GM21447 (cell line): ENCODE data around the gene CNTNAP5.

Source experiments
- ATAC-seq: cut with Tn5 transposase; IDR thresholded peaks from one replicate; pipeline ENCODE4 v1.9.1; 2021; ENCODE audit not compliant: unreplicated experiment

CNTNAP5 gene

DNA sequence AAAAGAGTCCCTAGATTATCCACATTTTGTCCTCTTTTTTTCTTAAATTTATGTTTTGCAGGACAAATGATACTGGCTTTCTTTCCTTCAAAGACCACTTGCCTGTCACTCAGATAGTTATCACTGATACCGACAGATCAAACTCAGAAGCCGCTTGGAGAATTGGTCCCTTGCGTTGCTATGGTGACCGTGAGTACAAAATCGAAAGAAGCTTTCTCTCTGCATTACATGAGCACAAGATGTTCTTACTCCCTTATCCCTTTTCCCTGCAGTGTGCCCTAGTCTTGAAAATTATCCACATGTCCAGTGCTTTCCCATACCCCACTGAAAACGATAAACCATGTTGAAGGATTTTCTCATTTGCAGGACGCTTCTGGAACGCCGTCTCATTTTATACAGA lies 738.5 kb downstream of the CNTNAP5 start:
- no peak for ATAC-seq

DNA sequence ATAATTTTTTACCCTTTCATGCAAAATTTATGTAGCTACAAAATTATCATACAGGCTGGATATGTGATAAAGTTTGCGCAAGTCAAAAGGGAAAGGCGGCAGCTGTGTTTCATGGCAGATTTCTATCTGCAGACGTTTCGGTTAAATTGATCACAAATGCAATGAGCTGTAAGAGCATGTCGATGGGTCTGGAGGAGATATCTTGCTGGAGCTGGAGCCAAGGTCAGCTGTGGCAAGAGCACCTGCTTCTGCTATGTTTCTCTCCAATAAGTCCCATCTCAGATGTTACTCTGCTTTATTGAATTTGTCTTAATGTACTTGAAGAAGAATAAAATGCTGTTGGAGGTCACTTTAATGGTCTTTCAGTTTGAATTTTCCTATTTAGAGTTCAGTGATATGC lies 749.7 kb downstream of the CNTNAP5 start:
- ATAC-seq: no peak

DNA sequence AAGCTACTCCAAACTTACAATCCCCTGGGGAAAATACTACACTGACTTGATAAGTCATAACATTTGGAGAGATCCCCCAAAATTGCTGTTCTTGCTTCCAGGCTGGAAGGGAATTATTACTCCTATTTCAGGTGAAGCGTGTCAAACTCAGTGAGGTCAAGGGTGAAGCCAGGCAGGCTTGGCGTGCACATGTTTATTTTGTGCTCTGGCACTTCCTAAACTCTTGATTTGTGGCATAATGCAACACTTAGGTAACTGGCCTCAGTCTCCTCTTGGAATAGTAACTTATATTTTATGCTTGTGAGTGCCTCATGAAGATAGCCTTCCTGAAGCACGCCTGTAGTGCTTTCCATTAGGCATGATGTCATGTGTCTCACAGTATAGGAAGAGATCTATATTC lies 751.2 kb downstream of the CNTNAP5 start:
- no peak for ATAC-seq

DNA sequence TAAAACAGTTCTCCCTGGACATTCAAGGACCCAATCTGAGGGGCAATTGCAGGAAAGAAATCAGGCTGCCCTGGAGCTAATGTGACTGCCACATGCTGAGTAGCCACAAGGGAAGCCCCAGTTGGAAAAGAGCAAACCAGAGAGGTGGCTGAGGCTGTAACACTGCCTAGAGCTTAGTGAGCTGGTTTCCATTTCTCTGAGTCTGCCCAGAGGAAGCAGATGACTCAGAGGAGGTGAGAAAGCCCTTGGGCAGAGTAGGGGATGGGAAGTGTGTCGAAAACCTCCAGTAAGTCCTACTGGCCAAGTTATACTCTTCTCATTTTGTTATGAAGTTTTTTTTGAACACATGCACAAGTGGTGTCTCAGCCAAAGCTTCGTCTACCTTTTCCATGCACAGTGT lies 753.0 kb downstream of the CNTNAP5 start:
- no peak for ATAC-seq

DNA sequence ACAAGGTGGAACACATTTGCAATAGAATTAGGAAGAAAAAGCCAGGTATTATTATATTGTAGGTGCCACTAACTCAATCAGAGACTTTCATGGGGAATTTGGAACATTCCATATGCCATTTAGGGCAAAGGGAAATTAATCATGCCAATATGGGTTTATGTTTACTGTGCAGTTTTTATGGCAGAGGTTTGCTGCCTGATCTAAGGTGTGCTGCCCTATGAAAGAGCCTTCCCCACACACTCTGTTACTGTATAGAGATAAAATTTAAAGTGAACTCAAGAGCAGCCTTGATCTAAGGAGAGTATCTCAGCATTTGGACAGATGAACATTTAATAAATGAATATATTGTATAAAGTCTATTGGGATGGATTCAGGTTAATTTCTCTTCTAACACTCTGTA lies 771.6 kb downstream of the CNTNAP5 start:
- ATAC-seq: no peak

DNA sequence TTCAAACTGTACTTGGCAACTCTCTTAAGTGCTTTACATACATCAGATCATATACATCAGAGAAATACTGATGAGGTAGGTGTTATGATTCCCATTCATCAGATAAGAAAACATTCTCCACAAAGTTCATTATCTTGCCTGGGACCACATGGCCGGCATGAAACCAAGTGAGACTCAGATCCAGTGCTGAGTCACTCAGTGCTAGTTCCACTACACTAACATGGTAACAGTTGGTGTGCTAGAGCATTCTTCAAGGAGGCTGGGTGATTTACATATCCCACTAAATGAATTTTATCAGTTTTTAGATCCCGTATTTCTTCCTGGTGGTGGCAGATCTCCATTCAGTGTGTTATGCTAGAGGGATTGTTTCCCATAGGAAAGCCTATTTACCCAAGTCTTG lies 772.0 kb downstream of the CNTNAP5 start:
- ATAC-seq: no peak

DNA sequence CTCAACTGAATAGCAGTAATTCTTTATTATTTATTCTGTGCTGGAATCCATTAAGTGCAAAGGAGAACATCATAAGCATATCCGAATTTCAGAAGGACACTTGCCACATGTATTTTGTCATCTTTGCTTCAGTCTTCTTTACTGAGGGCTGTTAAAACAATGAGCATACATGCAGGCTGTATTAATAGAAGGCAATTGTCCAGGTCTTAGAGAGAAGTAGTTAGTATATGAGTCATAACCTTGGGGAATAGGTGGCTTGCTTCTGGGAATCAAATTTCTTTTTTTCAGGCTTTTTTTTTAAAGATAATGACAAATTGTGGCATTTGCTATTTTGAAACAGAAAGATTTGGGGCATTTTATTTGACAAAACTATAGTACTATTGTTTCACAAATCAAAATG lies 773.5 kb downstream of the CNTNAP5 start:
- ATAC-seq: no peak

DNA sequence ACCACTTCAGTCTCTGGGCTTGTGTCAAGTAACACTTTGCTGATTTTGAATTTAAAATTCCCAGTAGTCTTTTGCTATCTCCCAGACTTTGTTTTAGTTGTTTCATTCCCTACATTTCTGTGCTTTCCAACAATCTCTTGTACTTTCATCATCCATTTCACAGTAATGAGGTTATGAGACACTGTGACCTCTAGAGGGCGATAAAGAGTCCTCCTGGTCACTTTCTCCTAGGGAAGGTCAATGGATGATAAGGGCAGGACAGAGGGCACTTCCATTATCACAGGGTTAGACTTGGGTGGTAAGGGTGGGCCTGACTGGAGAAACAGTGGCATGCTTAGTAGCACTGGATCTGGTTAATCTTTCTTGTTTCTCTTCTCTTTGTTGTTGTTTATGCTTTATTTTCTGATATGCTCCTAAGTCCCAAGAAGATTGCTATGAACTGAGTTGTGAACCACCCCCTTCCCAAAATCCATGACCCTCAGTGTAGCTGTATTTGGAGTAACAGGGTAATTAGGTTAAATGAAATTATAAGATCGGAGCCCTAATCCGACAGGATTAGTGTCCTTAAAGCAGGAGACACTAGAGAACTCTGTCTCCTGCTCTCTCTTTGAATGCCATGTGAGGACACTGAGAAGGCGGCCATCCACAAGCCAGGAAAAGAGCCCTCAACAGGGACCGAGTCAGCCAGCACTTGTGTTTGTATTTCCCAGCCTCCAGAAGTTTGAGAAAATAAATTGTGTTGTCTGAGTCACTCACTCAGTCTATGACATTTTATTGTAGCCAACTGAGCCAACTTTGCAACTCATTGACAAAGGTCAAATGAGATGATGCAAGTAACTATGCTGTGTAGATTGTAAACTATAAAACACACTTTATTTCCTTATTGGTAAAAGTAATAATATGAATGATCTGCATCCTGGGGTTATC lies 779.2 kb downstream of the CNTNAP5 start:
- no peak for ATAC-seq

DNA sequence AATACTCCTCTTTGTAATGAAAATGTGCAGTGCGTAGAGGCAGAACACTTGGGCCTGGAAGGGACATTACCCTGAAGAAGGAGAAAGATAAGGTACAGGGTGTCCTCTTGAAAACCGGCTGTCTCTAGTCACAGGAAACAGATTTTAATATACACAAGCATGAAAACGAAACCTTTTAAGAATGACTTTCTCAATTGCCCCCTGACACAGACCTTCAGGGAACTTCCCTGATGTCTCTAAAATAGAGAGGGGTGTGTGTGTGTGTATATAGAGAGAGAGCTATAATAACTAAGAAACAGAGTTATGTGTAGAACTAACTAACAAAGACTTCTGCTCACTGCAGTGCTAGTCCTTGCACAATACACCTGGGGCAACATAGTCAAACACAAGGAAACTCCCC lies 780.0 kb downstream of the CNTNAP5 start:
- no peak for ATAC-seq

DNA sequence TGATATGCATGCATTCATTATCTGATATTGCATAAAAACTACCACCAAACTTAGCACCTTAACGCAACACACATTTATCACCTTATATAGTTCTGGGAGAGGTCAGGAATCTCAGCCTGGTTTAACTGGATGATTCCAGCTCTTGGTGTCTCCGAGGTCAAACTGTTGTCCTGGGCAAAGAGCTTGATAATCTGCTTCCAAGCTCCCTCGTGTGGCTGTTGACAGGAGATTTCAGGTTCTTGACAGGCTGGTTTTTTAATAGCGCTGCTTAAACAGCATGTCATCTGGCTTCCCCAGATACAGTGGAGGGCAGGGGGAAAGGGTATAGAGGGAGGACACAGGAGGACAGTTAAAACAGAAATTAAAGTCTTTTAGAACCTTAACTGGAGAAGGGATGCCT lies 785.0 kb downstream of the CNTNAP5 start:
- ATAC-seq: no peak

DNA sequence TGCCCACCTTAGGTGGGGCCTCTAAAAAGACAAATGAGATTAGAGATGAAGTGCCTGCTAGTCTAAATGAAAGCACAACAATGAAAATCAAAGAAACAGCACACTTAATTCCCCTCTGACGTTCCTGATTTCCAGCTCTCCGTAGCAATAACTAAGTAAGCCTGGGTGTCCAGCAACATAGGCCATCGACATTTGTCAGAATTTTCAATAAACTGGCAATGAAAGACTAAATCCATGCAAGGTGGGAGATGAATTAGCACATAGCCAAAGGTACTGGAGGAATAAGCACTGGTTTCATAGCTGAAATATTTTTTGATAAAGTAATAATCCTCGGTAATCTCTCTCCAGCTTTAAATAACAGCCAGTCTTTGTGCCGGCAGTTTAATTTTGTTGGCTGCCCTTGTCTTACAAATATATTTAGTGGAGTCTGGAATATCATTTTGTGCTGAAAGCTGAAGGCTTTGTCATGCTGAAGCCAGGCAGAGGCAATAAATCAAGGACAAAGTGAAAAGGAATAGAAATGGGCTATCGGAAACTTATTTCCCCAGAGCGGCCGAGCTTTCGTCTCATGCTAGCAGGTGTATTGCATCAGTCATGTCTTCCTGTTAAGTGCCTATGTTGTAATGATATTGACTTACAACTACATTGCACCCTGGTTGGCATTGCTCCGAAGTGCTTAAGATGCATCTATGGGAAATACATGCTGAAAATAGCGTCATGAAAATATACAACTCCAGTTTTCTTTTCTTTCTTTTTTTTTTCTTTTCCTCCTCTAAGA lies 790.1 kb downstream of the CNTNAP5 start:
- no peak for ATAC-seq

DNA sequence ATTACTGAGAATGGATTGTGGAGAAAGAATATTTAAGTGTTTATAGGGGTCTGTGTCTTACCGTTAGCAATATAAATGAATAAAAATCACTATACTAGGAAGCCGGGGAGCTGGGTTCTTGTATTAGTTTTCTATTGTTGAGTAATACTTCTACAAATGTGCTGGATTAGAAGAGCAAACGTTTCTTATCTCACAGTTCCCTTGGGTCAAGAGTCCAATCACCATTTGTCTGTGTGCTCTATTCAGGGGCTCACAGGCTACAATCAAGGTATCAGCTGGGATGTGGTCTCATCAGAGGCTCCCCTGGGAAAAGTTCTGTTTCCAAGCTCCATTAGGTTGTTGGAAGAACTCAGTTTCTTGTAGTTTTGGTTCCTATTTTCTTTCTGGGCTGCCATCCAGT lies 790.9 kb downstream of the CNTNAP5 start:
- no peak for ATAC-seq

DNA sequence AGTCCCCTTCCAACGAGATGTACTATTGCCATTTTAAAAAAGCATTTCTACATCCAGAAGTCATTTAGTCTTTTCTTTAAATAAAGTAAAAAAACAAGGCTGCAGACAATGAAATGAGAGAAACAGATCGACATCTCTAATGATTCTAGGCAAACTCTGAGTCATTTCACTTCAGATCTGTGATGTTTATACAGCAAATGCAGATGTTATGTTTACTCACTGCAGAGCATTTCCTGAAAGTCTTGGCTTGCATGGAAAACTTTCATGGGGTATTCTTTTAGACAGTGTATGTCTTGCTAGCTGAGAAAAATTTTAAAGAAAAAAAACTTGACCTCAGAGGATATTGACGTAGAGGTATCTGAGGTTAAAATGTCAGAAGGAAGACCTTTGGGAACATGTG lies 797.4 kb downstream of the CNTNAP5 start:
- ATAC-seq: no peak

DNA sequence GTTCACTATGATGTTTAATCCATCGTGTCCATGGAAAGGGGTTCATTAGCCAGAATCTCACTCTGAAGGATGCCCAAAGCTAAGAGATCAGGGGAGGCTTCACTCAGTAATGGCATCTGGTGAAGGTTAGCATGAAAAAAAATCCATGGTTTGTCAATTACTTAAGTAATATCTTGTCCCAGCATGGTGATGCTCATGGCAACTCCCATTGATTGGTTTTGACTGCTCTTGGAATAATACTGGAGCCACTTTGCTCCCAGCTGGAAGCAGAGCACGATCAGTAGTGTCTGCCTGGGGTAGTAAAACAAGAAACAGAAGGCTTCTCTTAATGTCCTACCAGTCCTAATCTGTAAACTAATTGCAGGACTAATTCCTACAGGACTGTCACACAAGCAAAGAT lies 799.4 kb downstream of the CNTNAP5 start:
- no peak for ATAC-seq

DNA sequence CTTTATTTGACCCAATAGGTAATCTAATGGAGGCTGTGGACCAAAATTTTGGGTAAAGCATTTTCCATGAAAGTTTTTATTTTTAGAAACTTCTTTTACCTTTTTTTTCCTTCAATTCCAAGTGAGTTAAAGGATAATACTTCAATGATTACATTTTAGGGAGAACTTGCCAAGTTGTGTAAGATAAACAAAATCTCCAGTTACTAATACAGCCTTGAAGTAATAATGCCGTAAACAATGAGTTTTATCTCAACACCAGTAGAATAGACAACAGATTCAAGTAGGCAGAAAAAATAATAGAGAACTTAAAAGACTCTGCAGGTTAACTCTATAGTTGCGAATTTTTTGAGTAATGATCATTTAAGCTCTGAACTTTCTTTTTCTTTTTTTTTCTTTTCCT lies 807.4 kb downstream of the CNTNAP5 start:
- no peak for ATAC-seq

DNA sequence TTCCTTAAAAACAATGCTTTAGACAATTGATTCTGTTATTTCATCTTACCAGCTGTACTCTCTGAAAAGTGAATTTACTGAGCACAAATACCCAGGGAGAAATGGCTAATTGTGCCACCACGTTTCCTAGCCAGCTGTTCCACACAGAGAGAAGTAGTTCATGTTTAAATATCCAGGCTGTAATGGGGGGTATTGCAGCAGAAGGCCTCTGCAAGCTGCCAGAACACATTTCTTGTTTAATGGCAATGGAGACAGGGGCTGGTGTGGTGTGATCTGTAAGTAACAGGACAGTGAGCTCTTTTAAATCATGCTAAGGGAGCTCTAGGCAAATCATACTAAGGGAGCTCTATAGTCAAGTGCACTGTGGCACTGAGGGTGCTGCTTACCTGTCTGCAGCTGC lies 809.2 kb downstream of the CNTNAP5 start:
- no peak for ATAC-seq

DNA sequence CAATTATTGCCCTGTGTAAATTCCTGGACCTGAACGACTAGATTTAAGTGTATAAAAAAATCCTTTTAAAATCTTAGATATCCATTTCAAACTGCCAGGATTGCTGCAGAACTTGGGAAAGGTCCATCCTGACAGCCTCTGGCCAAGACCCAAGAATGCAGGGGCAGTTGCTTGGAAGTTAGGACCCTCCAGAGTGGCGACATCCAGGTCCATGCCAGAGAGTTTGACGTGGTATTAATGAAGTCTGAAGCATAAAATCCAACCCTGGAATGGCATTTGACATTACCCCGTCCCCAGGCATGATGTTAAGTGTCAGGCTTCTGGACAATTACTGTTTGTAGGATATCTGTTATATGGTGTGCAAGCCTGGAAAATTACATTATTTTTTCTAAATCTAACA lies 810.2 kb downstream of the CNTNAP5 start:
- ATAC-seq: no peak

DNA sequence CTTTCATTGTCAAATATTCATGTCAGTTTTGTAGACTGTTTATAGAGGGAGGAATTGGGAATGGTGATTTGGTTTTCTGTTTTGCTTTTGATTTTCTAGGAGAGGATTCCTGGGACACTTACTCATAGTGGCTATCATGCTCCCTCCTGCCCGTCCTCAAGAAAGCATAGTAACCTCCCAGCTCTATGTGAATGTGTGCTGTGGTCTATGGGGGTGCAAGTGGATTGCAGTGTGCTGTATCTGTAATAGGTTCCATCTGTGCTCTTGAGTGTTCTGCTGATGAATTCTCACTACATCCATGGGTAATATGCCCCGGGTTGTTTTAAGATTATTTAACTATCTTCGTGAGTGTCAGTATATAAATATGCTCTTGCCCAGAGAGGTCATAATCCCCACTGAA lies 811.3 kb downstream of the CNTNAP5 start:
- ATAC-seq: no peak

DNA sequence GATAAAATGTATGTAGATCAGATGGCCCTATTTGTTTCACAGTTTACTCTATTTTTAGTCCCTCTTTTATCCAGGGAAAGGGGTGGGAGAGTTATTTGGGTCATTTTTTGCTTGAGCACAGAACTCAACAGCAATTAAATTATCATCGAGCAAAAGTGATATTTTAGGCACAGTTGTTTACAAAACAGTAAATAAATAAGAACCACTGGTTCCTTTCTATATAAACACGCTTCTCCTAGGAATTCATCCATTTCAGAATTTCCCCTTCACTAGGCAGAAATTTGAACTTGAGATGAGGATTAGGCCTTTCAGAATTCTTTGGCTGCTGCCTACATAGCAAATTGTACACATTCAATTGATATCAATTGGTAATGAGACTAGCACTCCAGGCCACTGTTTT lies 812.4 kb downstream of the CNTNAP5 start:
- no peak for ATAC-seq

DNA sequence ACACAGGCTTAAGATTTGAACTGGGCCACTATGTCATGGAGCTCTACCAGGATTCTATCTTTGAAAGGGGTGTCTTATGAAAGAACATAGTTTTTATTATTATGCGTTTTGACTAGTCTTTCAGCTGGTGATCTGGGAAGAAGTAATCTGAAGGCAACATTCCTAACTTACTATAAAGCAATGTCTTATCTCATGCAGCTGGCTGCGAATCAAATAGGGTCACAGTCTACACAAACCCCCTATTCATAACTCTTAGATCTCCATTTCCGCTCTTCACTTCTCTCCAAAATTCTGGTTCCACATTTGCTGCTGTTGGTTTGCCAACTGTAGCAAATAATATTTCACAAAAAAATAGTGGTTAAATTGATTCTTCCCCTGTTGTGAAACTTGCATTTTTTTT lies 813.3 kb downstream of the CNTNAP5 start:
- no peak for ATAC-seq

DNA sequence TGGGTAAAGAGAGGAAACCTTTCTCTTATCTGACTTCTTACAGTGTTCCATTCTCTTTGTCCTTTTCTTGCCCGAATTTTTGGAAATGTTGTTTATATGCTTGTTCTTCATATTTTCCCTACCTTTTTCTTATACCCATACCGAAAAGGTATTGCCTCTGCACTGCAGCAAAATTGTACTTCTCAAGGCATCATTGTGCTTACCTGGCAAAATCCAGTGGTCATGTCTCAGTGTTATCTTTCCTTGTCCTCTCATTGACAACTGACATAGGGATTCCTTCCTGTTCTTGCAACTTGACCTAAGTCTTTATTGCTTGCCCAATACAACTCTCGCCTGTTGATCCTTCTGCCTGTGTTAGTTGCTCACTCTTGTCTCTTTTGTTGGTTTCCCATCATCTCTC lies 842.2 kb downstream of the CNTNAP5 start:
- ATAC-seq: no peak

DNA sequence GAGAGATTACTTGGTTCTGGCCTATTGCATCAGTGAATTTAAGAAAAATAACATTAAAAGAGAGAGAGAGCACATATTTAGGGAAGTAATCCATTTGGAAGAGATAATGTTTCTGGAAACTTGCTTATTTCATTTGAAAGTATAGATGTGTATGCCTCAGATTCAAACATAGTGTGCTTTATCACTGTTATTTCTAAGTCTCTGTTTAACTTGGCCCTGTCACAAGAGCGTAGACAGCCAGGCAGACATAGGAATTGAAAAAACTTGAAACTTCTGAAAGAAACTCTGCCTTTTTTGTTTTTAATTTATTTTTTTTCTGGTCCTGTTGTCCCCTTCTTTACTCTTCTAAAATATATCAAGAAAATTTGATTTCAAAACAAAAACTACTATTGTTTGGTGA lies 849.1 kb downstream of the CNTNAP5 start:
- ATAC-seq: no peak
